PC-3 (cell line): ENCODE results near the gene HACD4. TPM values are rescaled to one million over a fixed set of nuclear protein-coding genes. Genes with fewer than 3 reads are reported as not detected.

ENCODE experiments used
- ATAC-seq: fragments of 200-7000 bp; cut with Tn5 transposase; 2 replicates; pipeline ENCODE4 v1.9.1; 2020; ENCODE audit warnings: mild to moderate bottlenecking, moderate library complexity
- BruUV-seq: library from RNA; stranded (reverse); fragments of 400-500 nt; replicated peaks from 2 replicates; lab custom pipeline; 2021; lab: Mats Ljungman, UMichigan
- CTCF ChIA-PET: fragments of 300-600 bp; sonication (Branson Sonifier 250); formaldehyde crosslinking; loops from one replicate; lab custom pipeline; 2022; ENCODE audit warnings: antibody characterized with exemption; lab: Charles Lee
- POLR2A ChIA-PET: fragments of 300-600 bp; sonication (Branson Sonifier 250); formaldehyde crosslinking; loops from one replicate; lab custom pipeline; 2022; ENCODE audit warnings: antibody characterized with exemption; ENCODE audit not compliant: unreplicated experiment; lab: Charles Lee
- DNase-seq: peaks from one replicate; pipeline ENCODE4 v3.0.0-alpha.2; 2015
- H2AFZ ChIP-seq: fragments of 300-600 bp; sonication (generic); 2 replicates; pipeline ENCODE4 v1.6.0; 2016; ENCODE audit warnings: antibody characterized with exemption, low read length
- H3F3A ChIP-seq: fragments of 300-600 bp; sonication (generic); one replicate; pipeline ENCODE4 v1.6.0; 2017; ENCODE audit warnings: antibody characterized with exemption, low read length, control low read depth, mild to moderate bottlenecking; ENCODE audit not compliant: unreplicated experiment
- H3K27ac ChIP-seq: fragments of 300-600 bp; sonication (generic); 2 replicates; pipeline ENCODE4 v1.5.1; 2016; ENCODE audit warnings: mild to moderate bottlenecking, low read length
- H3K27me3 ChIP-seq: fragments of 300-600 bp; sonication (generic); 2 replicates; pipeline ENCODE4 v1.6.1; 2016; ENCODE audit warnings: low read length, mixed read lengths
- H3K36me3 ChIP-seq: fragments of 300-600 bp; sonication (generic); 2 replicates; pipeline ENCODE4 v1.6.1; 2016; ENCODE audit warnings: low read depth, mixed run types, low read length, mixed read lengths
- H3K4me1 ChIP-seq: fragments of 300-600 bp; sonication (generic); 2 replicates; pipeline ENCODE4 v1.5.1; 2016; ENCODE audit warnings: low read length; ENCODE audit not compliant: insufficient read depth
- H3K4me2 ChIP-seq: fragments of 300-600 bp; sonication (generic); 2 replicates; pipeline ENCODE4 v1.6.0; 2016; ENCODE audit warnings: low read length
- H3K4me3 ChIP-seq: fragments of 300-600 bp; sonication (generic); 2 replicates; pipeline ENCODE4 v1.5.1; 2016; ENCODE audit warnings: mild to moderate bottlenecking, low read length, mixed read lengths
- H3K79me2 ChIP-seq: fragments of 300-600 bp; sonication (generic); 2 replicates; pipeline ENCODE4 v1.6.1; 2017; ENCODE audit warnings: low read length, mixed read lengths
- H3K9ac ChIP-seq: fragments of 300-600 bp; sonication (generic); 2 replicates; pipeline ENCODE4 v1.6.0; 2016; ENCODE audit warnings: mild to moderate bottlenecking, low read length
- H3K9me2 ChIP-seq: fragments of 300-600 bp; sonication (generic); replicated peaks from 2 replicates; pipeline ENCODE4 v1.6.1; 2016; ENCODE audit warnings: mixed run types, low read length, mixed read lengths
- H3K9me3 ChIP-seq: fragments of 300-600 bp; sonication (generic); 2 replicates; pipeline ENCODE4 v1.6.1; 2016; ENCODE audit warnings: low read length, mixed read lengths
- H4K20me1 ChIP-seq: fragments of 300-600 bp; sonication (generic); 2 replicates; pipeline ENCODE4 v1.6.1; 2016; ENCODE audit warnings: low read length, mixed read lengths
- EZH2 ChIP-seq: fragments of 300-600 bp; sonication (generic); IDR thresholded peaks from one replicate; pipeline ENCODE4 v1.6.1; 2017; ENCODE audit warnings: antibody characterized with exemption, mild to moderate bottlenecking, low read length; ENCODE audit not compliant: unreplicated experiment
- EZH2phosphoT487 ChIP-seq: fragments of 300-600 bp; sonication (generic); IDR thresholded peaks from 2 replicates; pipeline ENCODE4 v1.6.1; 2018; ENCODE audit warnings: mild to moderate bottlenecking, antibody characterized with exemption, low read length, borderline replicate concordance
- intact Hi-C: fragments of 100-400 bp; cut with micrococcal nuclease; formaldehyde crosslinking; loops from 2 replicates; pipeline ENCODE4 v1.9.0; 2023
- total RNA-seq: library from RNA; depleted of rRNA; stranded (reverse); fragments of >200 nt; gene quantifications from 2 replicates; pipeline ENCODE4 v1.2.3, GENCODE V29; 2014
- TF ChIP-seq, protein P1 (sequence below): fragments of 300-600 bp; sonication (generic); conservative IDR thresholded peaks from 2 replicates; pipeline ENCODE4 v1.5.1; 2017; ENCODE audit warnings: antibody characterized with exemption, low read depth, mild to moderate bottlenecking, low read length

Gene HACD4
- total RNA-seq, 1 experiment from 2014 or later, result not detected

DNA sequence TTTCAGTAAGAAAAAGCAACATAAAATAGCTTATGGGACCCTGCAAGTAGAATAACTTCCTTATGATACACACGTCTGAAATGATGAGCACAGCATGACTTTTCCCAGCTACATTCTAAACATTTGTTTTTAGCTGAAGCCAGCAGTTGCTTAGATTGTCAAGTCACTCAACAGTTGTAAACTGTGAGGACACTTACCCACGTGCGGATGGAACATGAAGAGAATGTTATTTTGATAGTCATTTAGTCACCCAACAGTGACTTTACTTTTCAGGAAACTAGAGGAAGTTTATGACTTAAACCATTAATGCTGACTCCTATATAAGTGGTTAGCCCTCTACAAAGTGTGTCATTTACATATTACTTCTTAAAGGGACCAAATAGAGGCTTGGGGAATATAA is 3.0 kb downstream of the HACD4 start:
- ATAC-seq (no peak), DNase-seq (no peak)
- Histone ChIP-seq H4K20me1 (no peaks in the 10 kb centered on the region), H3F3A (no peaks in the 10 kb centered on the region), H3K4me2 (no peak overlapping the region), H3K9me2 (no peaks in the 10 kb centered on the region), H3K27me3 (no peaks in the 10 kb centered on the region), H3K9me3 (no peaks in the 10 kb centered on the region), H2AFZ (no peak overlapping the region), H3K9ac (no peak overlapping the region), H3K4me1 (peaks cover 8% of the 10 kb centered on the region), H3K4me3 (no peak overlapping the region), H3K36me3 (no peaks in the 10 kb centered on the region), H3K27ac (no peak overlapping the region), H3K79me2 (no peaks in the 10 kb centered on the region)
- intact Hi-C loops, result no loop called here
- POLR2A ChIA-PET, result no interaction called here
- no TSS peak for BruUV-seq
- TF ChIP-seq EZH2, result no peak
- CTCF ChIA-PET, result no interaction called here

DNA sequence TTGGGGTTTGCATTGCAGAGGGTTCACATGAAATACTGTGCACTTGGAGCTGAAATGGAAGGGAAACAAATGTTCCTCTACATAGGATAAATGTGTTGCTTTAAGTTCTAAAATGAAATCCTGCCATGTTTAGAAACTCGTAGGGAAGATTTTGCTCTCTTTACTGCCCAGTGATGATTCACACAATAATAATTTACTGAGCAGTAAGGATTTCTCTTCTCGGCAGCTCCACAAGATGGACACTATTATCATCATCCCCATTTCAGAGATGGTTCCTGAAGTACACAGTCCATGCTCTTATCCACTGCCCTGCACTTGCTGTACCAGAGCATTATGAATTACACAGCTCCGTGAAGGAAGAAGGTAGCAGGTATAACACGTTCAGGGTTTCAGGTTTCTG is 4.1 kb downstream of the HACD4 start:
- ATAC-seq, result peak; percentile 65
- no peak overlapping the region for H3K27ac ChIP-seq
- intact Hi-C loops, result no loop called here
- no peaks in the 10 kb centered on the region for H3F3A ChIP-seq
- no peaks in the 10 kb centered on the region for H3K9me3 ChIP-seq
- H2AFZ ChIP-seq, result peak overlapping the region; percentile 41
- H3K4me2 ChIP-seq, result peak overlapping the region; percentile 26; the same call in 1 of the 2 replicates
- no peaks in the 10 kb centered on the region for H4K20me1 ChIP-seq
- H3K4me1 ChIP-seq, result peaks cover 8% of the 10 kb centered on the region
- H3K27me3 ChIP-seq, result no peaks in the 10 kb centered on the region
- H3K79me2 ChIP-seq, result no peaks in the 10 kb centered on the region
- no peaks in the 10 kb centered on the region for H3K36me3 ChIP-seq
- H3K4me3 ChIP-seq, result no peak overlapping the region
- BruUV-seq, result no TSS peak
- ChIA-PET POLR2A (no interaction called here), CTCF (no interaction called here)
- H3K9ac ChIP-seq, result no peak overlapping the region
- no peaks in the 10 kb centered on the region for H3K9me2 ChIP-seq
- no peak for TF ChIP-seq EZH2
- no peak for TF ChIP-seq EZH2phosphoT487
- TF ChIP-seq, protein P1, sequence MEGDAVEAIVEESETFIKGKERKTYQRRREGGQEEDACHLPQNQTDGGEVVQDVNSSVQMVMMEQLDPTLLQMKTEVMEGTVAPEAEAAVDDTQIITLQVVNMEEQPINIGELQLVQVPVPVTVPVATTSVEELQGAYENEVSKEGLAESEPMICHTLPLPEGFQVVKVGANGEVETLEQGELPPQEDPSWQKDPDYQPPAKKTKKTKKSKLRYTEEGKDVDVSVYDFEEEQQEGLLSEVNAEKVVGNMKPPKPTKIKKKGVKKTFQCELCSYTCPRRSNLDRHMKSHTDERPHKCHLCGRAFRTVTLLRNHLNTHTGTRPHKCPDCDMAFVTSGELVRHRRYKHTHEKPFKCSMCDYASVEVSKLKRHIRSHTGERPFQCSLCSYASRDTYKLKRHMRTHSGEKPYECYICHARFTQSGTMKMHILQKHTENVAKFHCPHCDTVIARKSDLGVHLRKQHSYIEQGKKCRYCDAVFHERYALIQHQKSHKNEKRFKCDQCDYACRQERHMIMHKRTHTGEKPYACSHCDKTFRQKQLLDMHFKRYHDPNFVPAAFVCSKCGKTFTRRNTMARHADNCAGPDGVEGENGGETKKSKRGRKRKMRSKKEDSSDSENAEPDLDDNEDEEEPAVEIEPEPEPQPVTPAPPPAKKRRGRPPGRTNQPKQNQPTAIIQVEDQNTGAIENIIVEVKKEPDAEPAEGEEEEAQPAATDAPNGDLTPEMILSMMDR, result no peak
- peak; percentile 36 for DNase-seq

DNA sequence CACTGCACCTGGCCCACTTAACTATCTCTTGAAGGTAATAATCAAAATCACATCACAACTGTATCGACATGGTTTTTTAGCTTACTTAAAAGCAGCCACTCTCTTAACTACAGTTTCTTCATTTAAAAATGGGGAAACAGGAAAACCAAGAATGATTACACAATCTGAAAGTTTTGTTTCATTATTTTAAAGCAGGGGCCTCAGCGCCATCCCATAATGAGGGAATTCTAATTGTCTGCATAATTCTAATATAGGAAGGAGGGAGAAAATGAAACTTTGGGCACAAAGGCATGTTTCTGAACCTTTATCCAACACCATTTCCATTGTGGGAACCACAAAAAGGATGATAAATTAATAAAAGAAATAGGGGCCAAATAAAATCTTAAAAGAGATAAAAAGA is 7.6 kb downstream of the HACD4 start:
- Histone ChIP-seq H3K9ac (no peak overlapping the region), H3K27ac (no peak overlapping the region), H2AFZ (no peak overlapping the region), H3K9me2 (no peaks in the 10 kb centered on the region), H3K36me3 (no peaks in the 10 kb centered on the region), H3K27me3 (no peaks in the 10 kb centered on the region), H3K4me1 (peaks cover 8% of the 10 kb centered on the region), H3K4me3 (no peak overlapping the region), H3K79me2 (no peaks in the 10 kb centered on the region), H3K9me3 (no peaks in the 10 kb centered on the region), H4K20me1 (no peaks in the 10 kb centered on the region), H3K4me2 (no peak overlapping the region), H3F3A (no peaks in the 10 kb centered on the region)
- DNase-seq (no peak), ATAC-seq (no peak)
- BruUV-seq, result no TSS peak
- ChIA-PET CTCF (no interaction called here), POLR2A (no interaction called here)
- TF ChIP-seq, protein P1, result no peak
- TF ChIP-seq EZH2phosphoT487, result no peak
- no peak for TF ChIP-seq EZH2
- intact Hi-C loops, result no loop called here
